Amniotic epithelial cell (primary cell): Measurements from ENCODE around the gene TMEM171.

Source experiments
- DNase-seq: peaks from one replicate; pipeline ENCODE4 v3.0.0-alpha.2; 2010; ENCODE audit warnings: low read depth

Gene TMEM171

GRCh38 chr5:73119451-73120157, 771 bp upstream of the TMEM171 start:
- peak; percentile 7 for DNase-seq

GRCh38 chr5:73121119-73121463, 716 bp downstream of the TMEM171 start:
- peak; percentile 31 for DNase-seq

GRCh38 chr5:73122875-73123810, 2.8 kb downstream of the TMEM171 start:
- peak; percentile 60 for DNase-seq

- no peak for DNase-seq
Observed at GRCh38 chr5:73125289-73125688, 4.9 kb downstream of the TMEM171 start.

- peak; percentile 41 for DNase-seq
Observed at GRCh38 chr5:73126381-73126780, 6.0 kb downstream of the TMEM171 start.

- DNase-seq = no peak
Observed at GRCh38 chr5:73126957-73127356, 6.6 kb downstream of the TMEM171 start.

- no peak for DNase-seq
Observed at GRCh38 chr5:73129143-73129542, 8.8 kb downstream of the TMEM171 start.

- DNase-seq = peak; percentile 74
Observed at GRCh38 chr5:73130811-73131210, 10.4 kb downstream of the TMEM171 start.

- DNase-seq = no peak
Observed at GRCh38 chr5:73131711-73132425, 11.5 kb downstream of the TMEM171 start.

- DNase-seq = no peak
Observed at GRCh38 chr5:73132759-73133158, 12.4 kb downstream of the TMEM171 start.

GRCh38 chr5:73135021-73135420, 14.6 kb downstream of the TMEM171 start:
- DNase-seq = no peak

- no peak for DNase-seq
Observed at GRCh38 chr5:73135429-73136054, 15.2 kb downstream of the TMEM171 start.

GRCh38 chr5:73136055-73136562, 15.7 kb downstream of the TMEM171 start:
- peak; percentile 10 for DNase-seq

GRCh38 chr5:73137563-73138530, 17.5 kb downstream of the TMEM171 start:
- no peak for DNase-seq

- DNase-seq = no peak
Observed at GRCh38 chr5:73139485-73139884, 19.1 kb downstream of the TMEM171 start.

GRCh38 chr5:73140801-73141200, 20.4 kb downstream of the TMEM171 start:
- no peak for DNase-seq

- DNase-seq = no peak
Observed at GRCh38 chr5:73142035-73142434, 21.7 kb downstream of the TMEM171 start.

GRCh38 chr5:73143716-73144115, 23.3 kb downstream of the TMEM171 start:
- DNase-seq = no peak

- DNase-seq = no peak
Observed at GRCh38 chr5:73149540-73149939, 29.2 kb downstream of the TMEM171 start.

GRCh38 chr5:73150876-73151275, 30.5 kb downstream of the TMEM171 start:
- DNase-seq = no peak
